Keratinocyte (primary cell): ENCODE data around the gene CUL4A.

Experiments
- CTCF ChIP-seq, 3 experiments: IDR thresholded peaks in 1 of 3; conservative IDR thresholded peaks in 1 of 3; optimal IDR thresholded peaks in 1 of 3; 2 replicates in 2 of 3; 3 replicates in 1 of 3; pipeline versions ENCODE3 to v1.5.1; 2011; ENCODE audit warnings: low read length in 3 of 3, mild to moderate bottlenecking in 3 of 3, moderate library complexity in 2 of 3, control low read depth in 1 of 3, inconsistent platforms in 1 of 3; ENCODE audit not compliant: insufficient read depth in 2 of 3; ENCODE audit errors: extremely low read depth in 1 of 3
- EZH2 ChIP-seq: IDR thresholded peaks from one replicate; pipeline ENCODE4 v1.6.1; 2012; ENCODE audit warnings: inconsistent platforms, mild to moderate bottlenecking, low read length, moderate library complexity

- TF ChIP-seq CTCF (optimal IDR thresholded peaks at IDR 0.05 in 1 of 3, IDR thresholded peaks at IDR 0.05 in 1 of 3, conservative IDR thresholded peaks at IDR 0.05 in 1 of 3; ENCODE audit: extremely low read depth in 1 of 3, insufficient read depth in 2 of 3, low read length in 3 of 3) (no peak), EZH2 (no peak)
Observed at GRCh38 chr13:113162783-113163685, 46.4 kb upstream of the CUL4A start.
